Dermis blood vessel endothelial cell (primary cell): ENCODE data around the gene SRCIN1. TPM values are rescaled to one million over a fixed set of nuclear protein-coding genes. Genes with fewer than 3 reads are reported as not detected.

ENCODE experiments used
- DNase-seq: peaks from one replicate; pipeline ENCODE4 v3.0.0; 2010
- total RNA-seq: library from RNA; depleted of rRNA; stranded (reverse); fragments of >200 nt; gene quantifications from 2 replicates; pipeline ENCODE4 v1.2.3, GENCODE V29; 2014

SRCIN1 gene
- total RNA-seq, 1 donor from 2014 or later: under 0.01 TPM

DNA sequence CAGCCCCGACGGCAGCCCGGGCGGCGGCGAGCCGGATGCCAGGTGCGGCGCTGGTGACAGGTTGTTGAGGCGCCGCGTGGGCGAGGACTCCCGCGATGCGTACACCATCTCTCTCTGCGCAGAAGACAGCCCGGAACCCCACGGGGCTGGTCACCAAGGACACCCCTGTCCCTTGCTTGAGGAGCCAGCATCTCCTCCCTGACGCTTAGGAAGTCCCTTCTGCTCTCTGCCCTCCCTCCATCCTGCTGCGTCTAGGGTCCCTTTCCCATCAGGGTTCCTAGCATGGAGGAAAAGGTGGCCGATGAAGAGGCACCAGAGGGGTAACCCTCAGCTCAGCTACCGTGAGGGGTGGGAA, 43.6 kb downstream of the SRCIN1 start:
- no peak for DNase-seq

DNA sequence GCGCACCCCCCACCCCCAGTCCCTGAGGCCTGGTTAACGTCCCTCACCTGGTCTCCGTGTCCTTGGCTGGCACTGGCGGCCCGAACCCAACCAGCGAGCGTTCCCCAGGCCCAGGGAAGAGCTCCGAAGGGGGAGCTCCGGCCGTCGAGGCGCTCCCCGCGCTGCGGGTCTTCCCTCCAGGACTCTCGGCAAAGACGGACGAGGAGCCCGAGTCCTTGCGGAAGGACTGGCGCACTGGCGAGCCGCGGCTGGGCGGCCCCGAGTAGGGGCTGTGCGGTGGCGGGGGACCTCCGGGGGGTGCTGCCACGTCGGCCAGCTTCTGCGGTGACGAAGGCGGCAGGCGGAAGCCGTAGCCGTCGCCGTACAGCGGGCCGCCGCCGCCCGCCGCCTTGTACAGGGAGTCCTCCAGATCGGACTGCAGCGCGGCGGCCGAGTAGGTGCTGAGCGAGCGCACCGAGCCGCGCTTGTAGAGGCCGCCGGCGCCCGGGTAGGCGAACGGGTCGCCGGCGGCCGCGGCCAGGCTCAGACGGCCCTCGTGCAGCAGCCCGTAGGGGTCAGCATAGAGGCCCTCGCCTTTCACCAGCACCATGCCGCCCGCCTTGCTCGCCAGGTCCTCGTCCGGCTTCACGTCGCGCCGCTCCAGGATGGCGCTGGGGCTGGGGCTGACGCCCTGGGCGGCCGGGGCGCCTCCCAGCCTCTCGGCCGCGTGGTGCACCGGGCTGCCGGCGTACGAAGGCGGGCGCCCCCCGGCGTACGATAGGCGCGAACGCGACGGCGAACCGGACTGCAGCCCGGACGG, 44.1 kb downstream of the SRCIN1 start:
- DNase-seq: peak; percentile 21

DNA sequence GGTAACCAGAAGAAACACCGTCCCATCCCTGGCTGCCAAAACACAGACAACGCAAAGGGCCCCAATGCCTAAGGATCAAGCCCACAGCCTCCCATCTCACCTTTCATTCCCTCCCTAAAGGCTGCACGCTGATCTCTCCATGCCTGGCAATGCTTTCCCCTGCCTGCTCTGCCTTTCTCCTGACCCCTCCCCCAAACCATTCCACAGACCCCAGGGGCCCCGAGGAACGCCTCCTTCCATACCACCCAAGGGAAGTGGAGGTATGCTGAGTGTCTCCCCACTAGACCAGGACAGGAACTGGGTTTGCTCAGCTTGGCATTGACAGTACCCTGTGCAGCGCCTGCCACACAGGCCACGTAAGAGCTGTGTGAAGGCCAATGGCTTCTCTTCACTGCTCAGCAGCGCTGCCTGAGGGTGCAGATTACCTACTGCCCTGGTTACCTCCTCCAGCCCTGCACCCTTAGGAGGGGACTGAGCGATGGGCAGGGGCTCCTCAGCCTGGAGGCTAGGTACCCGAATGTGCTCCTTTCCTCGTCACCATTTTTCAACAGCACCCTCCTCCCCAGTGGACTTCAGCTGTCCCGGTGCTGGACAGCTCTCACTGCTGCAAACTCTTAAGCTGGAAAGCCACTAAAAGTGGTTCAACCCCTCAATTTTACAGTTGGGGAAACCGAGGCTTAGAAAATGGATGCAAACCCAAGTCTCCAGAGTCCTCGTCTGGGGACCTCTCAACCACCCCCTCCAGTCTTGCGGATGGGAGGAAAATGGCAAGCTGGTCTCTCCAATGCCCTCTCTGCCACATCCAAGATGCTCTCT, 45.0 kb downstream of the SRCIN1 start:
- peak; percentile 58 for DNase-seq

DNA sequence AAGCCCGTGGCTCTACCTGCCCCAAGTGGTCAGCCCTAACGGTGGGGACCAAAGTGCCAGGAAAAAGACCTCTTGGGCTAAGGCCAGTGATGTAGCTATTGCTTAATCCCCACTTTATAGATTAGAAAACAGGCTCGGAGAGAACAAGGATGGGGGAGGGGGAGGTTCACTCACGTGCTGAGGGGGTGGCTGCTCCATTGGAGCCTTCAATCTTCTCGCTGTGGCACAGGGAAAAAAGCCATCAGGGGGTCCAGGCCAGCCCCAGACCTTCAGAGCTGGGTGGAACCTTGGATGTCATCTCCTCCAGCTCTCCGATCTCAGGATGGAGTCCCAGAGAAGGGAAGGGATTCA, 45.9 kb downstream of the SRCIN1 start:
- no peak for DNase-seq

DNA sequence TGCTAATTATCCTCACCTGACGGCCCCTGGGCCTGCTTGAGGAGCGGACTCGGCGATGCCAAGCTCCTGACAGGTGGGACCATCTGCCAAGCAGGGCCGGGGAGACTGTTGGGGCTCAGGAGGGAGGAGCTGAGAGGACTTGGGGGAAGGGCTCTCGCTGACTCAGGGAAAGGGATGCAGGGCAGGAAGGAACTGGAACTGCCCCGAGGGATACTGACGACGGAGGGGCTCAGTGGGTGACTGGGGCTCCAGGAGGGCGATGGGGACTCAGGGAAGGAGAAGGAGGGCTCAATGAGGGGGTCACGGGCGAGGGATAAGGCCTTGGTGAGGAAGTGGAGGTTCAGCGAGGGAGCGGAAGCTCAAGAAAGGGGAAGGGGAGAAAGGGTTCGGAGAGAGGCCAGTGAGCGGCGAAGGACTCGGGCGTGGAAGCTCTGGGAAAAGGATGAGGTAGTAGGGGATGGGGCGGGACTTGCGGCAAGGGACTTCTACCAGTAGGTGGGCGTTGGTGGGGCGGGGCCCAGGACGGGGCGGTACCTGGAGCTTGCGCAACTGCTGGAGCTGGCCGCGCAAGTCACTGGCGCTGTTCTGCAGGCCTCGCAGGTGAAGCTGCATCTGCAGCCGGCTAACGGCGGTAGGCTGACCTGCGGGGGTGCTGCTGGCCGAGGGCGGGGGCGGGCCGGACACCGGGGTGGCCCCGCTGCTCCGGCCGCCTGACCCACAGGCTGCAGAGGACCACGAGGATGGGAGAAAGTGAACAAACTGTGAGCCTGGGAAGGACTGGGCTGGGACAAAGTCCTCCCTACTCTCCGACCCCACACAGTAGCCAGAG, 46.5 kb downstream of the SRCIN1 start:
- DNase-seq: peak; percentile 45

DNA sequence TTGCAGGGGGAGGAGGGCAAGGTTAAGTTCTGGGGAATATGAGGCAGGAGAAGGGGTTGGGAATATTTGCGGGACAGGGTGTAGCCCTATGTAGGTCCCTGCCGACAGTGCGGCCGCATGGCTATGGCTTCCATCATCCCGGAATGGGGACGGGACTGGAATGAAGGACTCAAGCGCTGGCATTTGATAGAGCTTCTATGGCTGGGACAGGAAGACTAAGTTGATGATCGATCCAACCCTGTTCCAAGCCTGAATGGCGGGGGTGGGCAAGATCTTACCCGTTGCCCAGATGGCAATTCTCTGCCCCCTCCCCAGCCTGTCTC, 47.1 kb downstream of the SRCIN1 start:
- DNase-seq: no peak

DNA sequence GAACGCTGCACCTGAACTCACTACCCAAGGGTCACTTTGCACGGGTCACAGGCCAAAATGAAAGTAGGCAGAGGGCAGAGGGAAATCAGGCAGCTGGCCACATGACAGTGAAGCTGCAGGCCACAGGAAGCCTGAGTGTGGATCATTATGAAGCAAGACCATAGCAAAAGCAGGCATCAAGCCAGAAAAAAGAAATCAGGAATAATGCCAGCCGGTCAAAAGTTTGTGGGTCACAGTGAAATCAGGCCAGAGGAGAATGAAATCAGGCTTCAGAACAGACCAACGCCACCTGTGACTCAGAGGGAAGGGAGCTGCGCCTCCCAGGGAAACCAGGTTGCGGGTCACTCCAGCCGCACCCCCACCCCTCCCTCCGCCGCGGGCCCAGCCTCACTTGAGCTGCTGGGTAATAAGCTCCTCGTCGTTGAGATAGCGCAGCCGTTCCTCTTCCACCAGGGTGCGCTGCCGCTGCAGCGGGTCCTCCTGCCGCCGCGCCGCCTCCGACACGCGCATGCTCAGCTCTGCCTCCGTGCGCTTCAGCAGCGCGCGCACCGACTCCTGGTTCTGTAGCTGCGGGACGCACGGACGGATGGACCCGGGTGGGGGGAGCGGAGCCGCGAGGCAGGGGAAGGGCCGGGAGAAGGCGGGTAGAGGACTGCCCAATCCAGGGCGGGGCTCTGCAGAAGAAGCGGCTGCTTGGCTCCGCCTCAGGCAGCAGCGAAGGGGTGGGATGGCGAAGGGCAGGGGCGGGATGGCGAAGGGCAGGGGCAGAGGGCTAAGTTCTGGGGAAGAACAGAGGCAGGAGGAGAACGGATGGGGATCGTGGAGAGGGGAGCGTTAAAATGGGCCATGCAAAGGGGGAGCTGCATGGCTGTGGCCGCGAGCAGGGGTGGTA, 47.7 kb downstream of the SRCIN1 start:
- DNase-seq: peak; percentile 93

DNA sequence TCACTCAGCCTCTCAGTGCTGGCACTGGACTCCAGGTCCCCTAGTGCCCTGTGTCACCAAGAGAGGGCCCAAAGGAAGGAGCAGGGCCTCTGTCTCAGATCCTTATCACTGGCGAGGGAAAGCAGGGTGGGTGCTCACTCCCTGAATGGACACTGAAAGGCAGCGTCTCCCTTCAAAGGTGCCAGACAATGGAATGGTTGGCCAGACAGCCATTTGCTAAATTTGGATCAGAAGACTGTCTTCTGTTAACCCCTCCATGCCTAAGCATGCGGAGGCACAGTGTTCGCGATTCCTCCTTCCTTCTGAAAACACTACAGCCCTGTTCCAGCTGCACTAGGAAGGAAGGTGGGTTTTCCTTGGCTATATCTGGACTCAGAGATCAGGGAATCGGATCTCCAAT, 48.4 kb downstream of the SRCIN1 start:
- DNase-seq: no peak

DNA sequence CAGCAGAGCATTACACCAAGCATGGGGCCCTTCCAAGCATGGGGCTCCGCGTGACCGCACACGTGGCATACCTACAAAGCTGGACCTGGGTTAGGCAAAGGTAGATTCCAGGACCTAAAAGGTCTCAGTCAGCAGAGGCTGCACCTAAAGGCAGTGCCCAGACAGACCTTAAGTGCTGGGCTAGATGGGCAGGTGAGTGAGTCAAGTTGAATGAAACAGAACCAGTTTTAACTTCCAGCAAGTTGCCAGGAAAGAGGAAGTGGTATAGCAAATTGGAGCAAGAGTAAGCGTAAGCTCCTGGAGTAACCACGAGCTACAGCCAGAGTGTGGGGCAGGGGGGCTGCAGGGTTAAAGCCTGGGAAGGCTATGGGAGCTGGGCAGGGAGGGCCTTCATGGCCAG, 49.5 kb downstream of the SRCIN1 start:
- no peak for DNase-seq

DNA sequence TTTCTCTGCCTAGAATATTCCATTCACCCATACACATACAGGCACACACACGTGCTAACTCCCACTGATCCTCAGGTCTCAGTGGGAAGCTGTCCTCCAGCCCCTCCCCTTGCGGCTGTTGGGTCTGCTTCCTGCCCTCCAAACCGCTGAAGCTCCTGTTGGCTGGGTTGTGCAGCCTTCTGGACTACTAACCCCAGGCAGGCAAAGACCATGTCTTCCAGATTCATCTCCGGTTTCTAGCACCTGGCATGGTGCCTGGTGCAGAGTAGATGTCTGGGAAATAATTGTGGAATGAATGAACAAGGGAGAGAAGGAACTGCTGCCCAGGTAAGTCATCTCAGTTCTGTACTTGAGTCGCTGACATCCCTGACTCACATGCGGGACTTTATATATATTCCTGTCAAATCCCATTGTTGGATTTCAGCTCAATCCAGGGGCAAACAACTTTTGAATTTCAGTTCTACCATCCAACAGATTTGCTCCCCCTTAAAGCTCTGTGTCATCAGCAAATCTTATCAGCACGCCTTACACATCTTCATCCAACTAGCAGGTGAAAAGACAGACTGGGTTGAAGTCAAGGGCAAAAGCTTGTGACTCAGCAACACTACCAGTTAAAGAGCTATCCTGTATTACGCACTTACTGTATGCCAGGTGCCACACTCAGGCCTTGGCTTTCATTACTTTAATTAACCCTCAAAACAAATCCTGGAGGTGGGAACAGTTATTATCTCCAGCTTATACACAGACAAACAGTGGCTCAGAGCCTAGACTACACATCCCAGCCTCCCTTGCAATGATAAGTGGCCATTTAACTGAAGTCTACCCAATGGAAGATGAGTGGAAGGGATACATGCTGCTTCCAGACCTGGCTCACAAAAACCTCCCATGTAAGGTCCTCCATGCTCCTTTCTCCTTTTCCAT, 51.1 kb downstream of the SRCIN1 start:
- DNase-seq: no peak

DNA sequence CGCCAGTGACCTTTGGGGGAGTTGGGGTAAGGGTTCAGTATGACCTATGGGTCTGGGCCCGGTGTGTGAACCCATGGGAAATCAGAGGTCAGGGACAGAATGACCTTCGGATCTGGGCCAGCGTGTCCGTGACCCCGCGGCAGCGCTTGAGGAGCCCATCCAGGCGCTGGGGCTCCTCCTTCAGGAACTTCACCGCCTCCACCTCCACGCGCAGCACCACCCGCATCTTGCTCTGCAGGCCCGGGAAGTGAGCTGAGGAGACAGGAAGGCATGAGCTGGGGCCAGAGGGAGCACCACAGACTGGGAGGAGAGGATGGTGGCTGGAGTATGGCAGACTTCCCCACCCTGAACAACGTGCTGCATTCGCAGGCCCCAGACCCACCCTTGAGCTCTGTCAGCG, 53.4 kb downstream of the SRCIN1 start:
- DNase-seq: no peak

DNA sequence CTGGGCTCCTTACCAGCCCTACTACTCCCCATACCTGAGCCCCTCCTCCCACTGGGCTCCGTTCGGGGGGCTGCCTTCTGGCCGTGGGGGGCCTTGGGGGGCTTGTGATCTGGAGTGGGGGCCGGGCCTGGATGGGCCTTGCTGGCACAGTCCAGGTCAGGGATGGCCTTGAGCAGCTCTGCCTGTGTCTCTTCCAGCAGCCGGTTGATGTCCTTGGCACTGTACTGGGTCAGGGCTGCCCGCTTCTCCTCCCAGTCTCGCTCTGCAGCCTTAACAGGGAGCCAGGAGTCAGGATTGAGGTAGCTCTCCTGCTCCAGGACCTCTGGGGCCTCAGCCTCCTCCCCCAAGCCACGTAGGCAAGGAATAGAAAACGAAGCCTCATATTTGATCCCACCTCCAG, 54.6 kb downstream of the SRCIN1 start:
- DNase-seq: no peak

DNA sequence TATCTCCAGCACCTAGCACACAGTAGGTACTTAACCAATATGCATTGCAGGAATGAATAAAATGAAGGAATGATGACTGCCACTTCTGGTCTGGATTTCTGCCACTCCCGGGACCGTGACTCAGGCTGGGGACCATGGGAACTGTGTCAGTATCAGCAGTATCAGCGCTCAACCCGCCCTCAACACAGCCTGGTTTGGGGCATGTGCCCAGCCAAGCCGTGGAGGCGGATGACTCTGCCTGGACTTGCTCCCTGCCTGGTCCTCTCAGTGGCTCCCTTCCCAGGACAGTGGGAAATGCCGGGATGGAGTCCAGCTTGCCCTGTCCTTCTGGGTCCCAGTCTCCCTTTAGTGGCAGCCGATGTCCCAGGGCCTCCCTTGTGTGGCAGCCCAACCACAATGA, 55.1 kb downstream of the SRCIN1 start:
- DNase-seq: peak; percentile 9

DNA sequence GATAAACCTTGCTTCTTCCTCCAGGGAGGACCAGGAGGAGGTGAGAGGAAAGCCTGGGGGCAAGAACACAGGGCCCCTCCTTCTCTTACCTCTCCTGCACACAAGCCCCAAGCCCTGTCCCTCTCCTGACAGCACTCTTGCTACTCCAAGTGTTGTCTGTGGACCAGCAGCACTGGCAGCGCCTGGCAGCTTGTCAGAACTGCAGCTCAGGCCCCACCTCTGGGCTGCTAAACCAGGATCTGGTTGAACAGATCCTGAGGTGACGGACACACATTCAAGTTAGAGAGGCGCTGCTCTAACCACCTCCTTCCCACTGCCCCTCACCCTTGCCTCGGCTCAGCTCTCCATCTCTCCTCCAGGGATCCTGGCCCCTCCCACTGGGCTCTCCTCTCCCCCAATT, 56.5 kb downstream of the SRCIN1 start:
- no peak for DNase-seq

DNA sequence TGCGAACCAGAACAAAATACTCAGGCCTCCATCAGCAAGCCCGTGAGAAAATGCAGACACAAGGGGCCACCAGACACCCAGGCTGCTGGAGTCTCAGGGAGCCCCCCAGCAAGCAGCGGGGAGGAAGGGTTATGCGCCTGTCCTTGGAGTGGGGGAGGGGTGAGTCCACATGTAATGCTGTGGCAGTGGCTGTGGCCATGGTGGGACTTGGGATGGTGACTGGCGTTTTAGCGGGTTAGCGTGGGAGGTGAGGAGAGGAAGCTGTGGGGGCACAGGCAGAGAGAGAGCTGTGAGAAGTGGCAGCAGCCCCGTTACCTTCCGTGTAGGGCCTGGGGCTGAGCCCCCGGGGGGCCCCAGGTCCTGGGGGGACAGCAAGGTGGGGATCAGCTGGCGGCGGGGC, 58.3 kb downstream of the SRCIN1 start:
- no peak for DNase-seq

DNA sequence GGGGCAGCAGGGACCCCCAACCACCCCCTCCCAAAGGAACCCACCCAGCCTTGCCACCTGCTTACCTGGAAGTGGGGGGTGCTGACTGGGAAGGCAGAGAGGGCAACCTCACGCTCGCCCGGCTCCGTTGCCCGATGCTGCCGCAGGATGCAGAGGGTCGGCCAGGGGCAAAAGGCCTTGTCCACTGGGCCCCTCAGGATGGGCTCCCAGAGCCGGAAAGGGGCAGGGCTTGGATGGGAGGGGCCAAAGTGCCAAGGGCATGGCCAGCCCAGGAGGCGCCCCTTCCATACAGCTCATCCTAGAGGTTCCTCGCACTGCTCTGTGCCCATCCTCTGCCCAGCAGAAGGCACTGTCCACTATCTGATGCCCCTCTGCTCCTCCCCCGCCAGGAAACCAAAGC, 59.4 kb downstream of the SRCIN1 start:
- no peak for DNase-seq

DNA sequence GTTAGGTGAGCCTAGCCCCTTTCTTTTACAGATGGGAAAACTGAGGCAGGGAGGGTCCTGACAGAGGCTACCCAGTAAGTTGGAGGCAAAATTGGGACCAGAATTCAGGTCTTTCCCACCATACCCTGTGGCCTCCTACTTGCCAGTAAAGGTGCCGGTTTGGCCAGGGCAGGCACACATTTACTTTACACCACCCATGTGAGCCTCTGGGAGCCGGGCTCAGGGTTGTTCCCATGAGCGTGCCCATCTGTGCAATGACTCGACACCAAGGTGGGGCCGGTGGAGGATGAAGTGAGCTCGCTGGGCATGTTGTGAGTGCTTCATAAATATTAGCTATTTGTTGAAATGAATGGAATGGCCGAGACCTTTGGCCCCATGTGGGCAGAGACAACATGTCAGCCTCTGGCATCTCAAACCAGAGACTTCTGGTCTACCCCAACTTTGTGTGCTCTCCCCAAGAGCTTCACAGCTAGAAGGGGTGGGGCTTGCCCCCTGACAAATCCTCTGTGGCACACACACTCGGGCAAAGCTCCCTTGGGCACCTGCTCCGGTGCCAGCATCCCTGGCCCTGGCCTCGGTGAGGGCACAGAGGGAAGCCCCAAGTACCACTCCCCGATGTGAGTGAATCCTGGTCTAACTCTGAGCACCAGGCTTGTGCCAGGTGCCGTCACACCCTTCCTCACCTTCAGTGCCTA, 60.1 kb downstream of the SRCIN1 start:
- no peak for DNase-seq

DNA sequence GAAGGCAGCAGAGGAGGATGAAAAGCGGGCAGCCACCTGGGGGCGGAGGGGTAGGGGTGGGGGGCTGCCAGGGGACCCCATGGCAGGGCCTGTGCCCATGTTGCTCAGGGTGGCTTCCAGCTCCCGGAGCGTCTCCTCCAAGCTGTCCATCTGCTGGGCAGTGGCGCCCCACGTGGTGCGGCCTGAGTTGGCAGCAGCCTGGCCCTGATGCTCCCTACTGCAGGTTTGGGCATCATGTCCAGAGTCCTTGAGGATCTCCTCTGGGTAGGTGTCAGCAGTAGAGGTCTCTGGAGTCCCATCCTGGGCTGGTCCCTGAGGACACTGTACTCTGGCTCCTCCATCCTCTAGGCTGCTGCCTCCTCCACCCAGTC, 60.9 kb downstream of the SRCIN1 start:
- no peak for DNase-seq

DNA sequence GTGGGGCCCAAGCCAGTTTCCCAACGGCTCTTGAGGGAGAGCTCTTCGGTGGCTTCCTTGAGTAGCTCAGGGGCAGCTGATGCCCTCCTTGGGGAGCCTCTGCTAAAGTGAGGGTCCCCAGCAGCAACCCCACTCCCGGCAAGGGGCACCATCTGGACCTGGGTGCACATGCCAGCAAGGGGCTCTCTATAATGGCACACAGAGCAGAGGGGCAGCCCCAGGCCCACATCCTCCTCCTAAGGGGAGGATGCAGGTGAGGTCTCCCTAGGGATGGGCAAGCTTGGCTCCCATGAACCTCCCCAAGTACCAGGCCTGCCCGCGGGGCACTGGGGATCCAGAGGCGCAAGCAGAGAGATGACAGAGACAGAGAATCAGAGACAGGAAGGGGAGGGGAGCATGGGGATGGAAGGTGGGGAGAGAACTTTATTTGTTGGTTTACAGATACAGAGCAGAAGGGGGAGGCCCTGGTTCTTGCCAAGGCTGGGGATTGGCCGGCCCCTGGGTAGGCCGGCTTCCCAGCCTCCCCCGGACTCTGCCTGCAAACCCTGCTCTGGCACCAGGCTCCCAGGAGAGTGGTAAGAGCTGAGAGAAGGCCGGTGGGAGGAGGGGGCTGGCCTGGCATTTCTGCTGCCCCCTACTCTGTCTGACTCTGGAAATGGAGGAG, 61.4 kb downstream of the SRCIN1 start:
- no peak for DNase-seq
